PFSK-1 (cell line): ENCODE measurements around the gene RSRC1.

ENCODE experiments used
- POLR2AphosphoS5 ChIP-seq: IDR thresholded peaks from 2 replicates; pipeline ENCODE4 v1.6.1; 2012; ENCODE audit warnings: low read depth, mild to moderate bottlenecking, control low read depth, low read length, moderate library complexity
- SIN3A ChIP-seq: IDR thresholded peaks from 2 replicates; pipeline ENCODE4 v1.6.1; 2012; ENCODE audit warnings: mild to moderate bottlenecking, low read length, moderate library complexity, borderline replicate concordance; ENCODE audit not compliant: insufficient read depth
- TAF1 ChIP-seq: IDR thresholded peaks from 2 replicates; pipeline ENCODE4 v1.6.1; 2012; ENCODE audit warnings: low read length, control low read depth, borderline replicate concordance; ENCODE audit not compliant: insufficient read depth
- TF ChIP-seq, protein P1 (sequence below), 2 experiments: IDR thresholded peaks; 2 replicates each; pipeline versions ENCODE4 v1.6.1 to v1.8.0; 2011 to 2012; ENCODE audit warnings: low read depth in 2 of 2, low read length in 2 of 2, control low read depth in 1 of 2, inconsistent platforms in 1 of 2, mild to moderate bottlenecking in 1 of 2, moderate library complexity in 1 of 2; ENCODE audit not compliant: insufficient read depth in 1 of 2

DNA sequence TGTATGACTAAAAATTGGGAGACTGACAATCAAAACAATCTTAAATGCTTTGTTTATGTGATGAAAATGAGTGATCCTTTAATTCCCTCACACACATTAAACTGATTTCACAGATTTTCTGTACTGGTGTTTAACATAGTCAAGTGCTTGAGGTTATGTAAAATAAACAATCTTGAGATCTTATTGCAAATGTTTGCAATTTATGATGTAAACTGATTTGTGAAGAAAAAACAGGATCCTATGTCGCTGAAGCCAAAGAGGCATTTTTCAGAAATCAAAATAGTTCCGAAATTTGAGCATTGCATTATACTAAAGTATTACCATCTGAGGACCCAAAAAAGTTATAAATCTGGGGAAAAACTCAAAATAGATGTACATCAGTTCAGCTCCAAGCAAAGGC, 16.4 kb upstream of the RSRC1 start:
- TF ChIP-seq SIN3A: no peak
- no peak for TF ChIP-seq TAF1
- TF ChIP-seq POLR2AphosphoS5: no peak
- TF ChIP-seq, protein P1, sequence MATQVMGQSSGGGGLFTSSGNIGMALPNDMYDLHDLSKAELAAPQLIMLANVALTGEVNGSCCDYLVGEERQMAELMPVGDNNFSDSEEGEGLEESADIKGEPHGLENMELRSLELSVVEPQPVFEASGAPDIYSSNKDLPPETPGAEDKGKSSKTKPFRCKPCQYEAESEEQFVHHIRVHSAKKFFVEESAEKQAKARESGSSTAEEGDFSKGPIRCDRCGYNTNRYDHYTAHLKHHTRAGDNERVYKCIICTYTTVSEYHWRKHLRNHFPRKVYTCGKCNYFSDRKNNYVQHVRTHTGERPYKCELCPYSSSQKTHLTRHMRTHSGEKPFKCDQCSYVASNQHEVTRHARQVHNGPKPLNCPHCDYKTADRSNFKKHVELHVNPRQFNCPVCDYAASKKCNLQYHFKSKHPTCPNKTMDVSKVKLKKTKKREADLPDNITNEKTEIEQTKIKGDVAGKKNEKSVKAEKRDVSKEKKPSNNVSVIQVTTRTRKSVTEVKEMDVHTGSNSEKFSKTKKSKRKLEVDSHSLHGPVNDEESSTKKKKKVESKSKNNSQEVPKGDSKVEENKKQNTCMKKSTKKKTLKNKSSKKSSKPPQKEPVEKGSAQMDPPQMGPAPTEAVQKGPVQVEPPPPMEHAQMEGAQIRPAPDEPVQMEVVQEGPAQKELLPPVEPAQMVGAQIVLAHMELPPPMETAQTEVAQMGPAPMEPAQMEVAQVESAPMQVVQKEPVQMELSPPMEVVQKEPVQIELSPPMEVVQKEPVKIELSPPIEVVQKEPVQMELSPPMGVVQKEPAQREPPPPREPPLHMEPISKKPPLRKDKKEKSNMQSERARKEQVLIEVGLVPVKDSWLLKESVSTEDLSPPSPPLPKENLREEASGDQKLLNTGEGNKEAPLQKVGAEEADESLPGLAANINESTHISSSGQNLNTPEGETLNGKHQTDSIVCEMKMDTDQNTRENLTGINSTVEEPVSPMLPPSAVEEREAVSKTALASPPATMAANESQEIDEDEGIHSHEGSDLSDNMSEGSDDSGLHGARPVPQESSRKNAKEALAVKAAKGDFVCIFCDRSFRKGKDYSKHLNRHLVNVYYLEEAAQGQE (IDR thresholded peaks at IDR 0.05; ENCODE audit: insufficient read depth in 1 of 2, low read depth in 2 of 2, low read length in 2 of 2): no peak
